NCI-H2227 (cell line): ENCODE measurements around the gene RASSF5.
"Not testable (repeated sequence)": the region's sequence is repeated elsewhere in the genome, so short reads cannot be mapped to it uniquely, and the experiment has no call there.

Source experiments
- DNase-seq: peaks from one replicate; lab custom pipeline; 2025; ENCODE audit not compliant: unreplicated experiment; lab: John Stamatoyannopoulos, UW

The RASSF5 gene

DNA sequence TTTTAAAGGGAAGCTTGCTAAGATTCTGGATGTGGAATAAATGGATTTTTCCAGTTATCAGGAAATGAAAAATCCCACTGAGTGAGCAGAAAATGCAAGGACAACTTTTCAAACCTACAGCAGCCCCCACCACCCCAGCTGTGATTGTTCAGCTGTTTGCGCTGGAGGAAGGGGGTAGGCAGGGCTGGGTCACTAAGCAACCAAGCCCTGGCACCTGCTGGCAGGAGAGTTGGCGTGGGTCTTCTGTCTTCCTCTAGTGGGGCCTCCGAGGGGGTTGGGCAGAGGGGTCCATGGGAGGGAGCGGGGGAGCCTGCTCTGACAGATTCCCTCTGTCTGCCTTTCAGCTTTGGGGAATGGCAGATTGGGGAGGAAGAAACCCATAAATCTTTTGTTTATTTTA lies 59.7 kb downstream of the RASSF5 start:
- DNase-seq, result no peak

DNA sequence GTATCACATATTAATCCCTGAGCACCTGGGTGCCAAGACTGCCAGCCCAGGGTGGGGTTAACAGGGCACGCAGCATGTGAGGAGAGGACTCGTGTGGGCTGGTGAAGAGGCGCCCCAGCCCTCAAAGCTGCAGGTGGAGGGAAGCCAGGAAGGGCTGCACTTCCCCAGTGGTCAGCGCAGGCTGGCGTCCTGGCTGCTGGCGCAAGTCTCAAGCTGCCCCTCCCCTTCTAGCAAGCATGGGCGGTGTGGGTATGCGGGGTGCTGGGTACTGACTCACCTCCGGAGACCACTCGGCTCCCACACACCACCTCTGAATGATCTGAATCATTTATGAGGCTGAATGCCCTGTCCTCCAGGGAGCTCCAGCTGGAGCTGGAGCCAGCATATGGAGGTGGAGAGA lies 60.9 kb downstream of the RASSF5 start:
- no peak for DNase-seq

DNA sequence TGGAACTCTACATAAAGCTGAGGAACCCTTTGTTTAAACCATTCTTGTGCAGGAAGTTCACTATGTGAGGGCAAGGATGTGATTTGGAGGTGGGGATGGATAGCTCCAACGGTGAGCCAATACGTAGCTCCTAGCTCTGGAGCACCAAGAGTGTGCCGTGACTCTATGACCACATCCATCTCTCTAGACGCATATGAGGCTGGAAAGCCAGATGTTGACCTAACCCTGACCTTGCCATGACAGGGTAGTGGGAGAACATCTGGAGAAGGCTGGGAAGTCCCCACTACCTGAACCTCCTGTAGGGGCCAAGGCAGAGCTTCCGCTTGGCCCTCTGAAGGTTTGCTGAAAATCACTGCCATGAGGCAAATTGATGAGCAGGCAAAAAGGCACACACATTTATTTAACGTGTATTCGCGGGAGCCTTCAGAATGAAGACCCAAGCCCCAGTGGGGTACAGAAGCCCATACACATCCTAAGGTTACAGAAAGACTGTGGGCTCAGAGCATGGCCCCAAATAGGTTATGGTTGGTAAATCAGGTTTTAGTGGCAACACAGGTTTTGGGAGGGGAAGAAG lies 61.5 kb downstream of the RASSF5 start:
- no peak for DNase-seq

DNA sequence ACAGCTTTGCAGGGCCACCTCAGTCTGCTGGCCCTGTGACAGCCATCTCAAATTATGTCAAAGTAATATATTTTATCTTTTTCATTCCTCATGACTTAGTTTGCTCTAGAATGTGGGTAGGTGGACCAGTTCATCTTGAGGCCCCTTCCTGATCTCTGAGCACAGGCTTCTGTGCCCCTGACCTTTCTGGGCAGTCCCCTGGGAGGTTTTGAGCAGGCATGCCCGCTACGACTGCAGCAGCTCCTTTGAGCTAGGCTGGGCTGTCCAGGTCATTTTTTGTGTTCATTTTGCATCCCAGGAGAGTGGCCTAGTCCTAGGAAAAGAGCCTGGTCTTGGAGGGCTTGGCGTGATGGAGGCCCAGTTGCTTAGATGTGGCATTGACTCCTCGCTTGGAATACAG lies 62.2 kb downstream of the RASSF5 start:
- DNase-seq, result no peak

DNA sequence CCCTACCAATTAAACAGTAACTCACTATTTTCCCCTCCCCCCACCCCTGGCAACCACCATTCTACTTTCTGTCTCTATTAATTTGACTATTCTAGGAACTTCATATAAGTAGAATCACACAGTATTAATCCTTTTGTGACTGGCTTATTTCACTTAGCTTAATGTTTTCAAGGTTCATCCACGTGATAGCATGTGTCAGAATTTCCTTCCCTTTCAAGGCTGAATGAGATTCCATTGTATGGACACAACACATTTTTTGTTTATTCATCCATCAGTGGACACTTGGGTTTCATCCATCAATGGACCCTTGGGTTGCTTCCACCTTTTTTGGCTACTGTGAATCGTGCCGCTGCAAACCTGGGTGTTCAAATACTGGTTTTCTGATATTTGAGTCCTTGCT lies 63.2 kb downstream of the RASSF5 start:
- no peak for DNase-seq

DNA sequence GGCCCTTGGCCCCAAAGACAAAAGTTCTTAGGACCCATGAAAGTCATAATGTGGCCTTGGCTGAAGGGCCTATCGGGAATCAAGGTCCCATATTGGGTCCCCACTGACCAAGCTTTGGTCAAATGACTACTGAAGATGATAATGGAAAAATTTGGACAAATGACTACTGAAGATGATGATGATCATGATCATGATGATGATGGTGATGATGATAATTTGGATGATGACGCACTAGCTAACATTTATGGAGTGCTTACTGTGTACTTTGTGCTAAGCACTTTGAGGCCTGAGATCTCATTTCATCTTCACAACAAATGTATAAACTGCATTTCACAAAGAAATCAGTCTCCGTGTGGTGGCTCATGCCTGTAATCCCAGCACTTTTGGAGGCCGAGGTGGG lies 65.5 kb downstream of the RASSF5 start:
- DNase-seq, result no peak

DNA sequence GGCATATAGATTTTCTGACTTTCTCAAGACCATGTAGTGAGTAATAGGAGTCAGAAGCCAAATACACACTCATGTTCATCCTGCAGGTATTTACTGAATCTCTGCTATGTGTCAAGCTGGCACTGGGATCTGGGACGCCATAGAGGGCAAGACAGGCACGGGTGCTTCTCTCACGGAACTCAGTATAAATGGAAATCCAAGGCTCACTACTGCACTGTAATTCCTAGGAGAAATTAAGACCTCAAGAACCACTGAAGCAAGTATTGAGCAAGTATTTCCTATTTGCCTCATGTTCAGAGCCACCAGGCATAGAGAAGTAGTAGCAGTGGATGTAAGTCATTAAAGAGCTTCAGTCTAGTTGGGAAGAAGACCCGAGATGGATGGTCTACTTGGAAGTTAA lies 66.0 kb downstream of the RASSF5 start:
- DNase-seq, result no peak

DNA sequence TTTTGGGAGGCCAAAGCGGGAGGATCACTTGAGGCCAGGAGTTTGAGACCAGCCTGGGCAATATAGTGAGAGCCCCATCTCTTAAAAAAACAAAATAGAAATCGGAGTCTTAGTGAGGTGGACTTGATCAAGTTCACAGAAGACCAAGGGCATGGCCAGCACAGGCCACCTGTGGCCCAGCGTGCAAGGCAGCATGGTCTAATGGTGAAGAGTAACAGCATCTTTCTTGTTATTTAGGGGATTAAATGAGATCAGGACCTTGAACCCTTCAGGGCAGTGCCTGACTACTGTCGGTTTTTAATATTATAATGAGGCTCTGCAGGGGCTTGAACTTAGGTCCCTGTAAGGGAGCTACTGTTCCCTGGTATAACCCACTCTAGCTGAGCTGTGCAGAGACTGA lies 66.4 kb downstream of the RASSF5 start:
- no peak for DNase-seq

DNA sequence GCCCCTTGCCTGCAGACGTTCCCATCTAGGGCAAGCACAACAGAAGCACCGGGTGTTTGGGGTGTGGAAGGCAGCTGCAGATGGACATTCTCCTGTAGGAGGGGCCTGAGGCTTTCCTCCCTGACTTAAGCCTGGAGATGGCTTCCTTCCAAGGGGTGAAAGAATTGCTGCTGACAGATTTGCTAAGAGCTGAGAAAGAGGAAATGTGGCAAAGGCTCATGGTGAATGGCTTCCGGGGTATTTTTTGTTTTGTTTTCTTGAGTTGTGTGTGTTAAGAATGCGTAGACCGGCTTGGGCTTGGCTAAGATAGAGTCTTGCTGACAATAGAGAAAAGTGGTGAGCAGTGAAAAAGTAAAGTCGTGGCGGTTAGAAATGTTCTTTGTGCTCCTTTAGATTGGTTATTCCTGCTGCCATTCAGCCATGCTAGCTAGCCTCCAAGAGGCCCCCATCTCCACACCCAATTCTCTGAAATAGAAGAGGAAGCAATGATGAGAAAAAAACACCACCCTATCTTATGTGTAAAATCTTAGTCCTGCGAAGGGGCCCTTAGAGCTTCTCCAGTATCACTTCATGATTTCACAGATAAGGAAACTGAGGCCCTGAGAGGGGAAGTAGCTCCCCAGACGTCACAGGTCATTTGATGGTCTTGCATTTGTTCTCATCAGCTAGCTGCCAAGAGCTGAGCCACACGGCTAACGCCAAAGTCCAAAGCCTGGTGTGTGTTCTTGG lies 68.0 kb downstream of the RASSF5 start:
- DNase-seq, result no peak

DNA sequence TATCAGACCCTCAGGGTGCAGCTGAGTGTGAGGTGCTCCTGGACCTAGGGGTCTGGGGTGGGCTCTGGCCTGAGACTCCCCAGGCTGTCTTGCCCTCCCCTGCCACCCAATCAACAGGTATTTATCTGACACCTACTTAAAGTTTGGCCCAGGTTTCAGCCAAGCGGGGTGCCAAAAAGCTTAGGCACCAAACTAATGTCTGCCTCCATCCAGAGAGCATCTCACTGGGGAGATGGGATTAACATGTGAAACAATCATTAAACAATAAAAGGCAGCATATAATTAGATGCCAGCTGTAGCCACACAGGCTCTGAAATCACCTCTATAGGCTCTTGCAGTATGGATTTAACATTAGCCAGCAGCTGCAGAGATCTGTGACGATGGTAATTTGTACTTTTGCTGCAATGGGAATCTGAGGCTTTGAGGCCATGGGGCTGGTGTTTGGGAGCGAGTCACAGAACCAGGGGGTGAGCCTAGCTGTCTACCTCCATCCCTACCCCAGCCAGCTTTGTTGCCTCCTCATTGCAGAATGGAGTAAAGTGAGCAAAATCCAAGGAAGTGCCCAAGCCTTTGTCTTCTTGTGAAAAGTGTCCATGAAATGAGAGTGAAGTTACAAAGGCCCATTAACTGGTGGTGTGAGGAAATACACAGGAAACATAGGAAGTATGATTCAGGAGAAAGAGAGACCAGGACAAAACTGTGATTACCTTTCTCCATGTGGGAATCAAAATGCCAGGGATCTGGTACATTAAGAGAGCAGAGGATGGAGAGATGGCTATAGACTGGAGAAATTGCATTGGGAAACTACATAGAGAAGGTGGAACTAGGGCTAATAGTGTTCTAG lies 68.8 kb downstream of the RASSF5 start:
- DNase-seq, result peak; percentile 21

DNA sequence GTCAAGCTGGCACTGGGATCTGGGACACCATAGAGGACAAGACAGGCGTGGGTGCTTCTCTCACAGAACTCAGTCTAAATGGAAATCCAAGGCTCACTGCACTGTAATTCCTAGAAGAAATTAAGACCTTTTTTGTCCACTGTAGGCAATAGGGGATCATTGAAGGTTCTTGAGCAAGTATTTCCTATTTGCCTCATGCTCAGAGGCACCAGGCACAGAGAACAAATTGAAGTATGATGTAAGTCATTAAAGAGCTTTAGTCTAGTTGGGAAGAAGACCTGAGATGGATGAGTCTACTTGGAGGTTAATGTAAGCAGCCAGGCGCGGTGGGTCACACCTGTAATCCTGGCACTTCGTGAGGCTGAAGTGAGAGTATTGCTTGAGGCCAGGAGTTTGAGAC lies 70.3 kb downstream of the RASSF5 start:
- DNase-seq, result no peak

DNA sequence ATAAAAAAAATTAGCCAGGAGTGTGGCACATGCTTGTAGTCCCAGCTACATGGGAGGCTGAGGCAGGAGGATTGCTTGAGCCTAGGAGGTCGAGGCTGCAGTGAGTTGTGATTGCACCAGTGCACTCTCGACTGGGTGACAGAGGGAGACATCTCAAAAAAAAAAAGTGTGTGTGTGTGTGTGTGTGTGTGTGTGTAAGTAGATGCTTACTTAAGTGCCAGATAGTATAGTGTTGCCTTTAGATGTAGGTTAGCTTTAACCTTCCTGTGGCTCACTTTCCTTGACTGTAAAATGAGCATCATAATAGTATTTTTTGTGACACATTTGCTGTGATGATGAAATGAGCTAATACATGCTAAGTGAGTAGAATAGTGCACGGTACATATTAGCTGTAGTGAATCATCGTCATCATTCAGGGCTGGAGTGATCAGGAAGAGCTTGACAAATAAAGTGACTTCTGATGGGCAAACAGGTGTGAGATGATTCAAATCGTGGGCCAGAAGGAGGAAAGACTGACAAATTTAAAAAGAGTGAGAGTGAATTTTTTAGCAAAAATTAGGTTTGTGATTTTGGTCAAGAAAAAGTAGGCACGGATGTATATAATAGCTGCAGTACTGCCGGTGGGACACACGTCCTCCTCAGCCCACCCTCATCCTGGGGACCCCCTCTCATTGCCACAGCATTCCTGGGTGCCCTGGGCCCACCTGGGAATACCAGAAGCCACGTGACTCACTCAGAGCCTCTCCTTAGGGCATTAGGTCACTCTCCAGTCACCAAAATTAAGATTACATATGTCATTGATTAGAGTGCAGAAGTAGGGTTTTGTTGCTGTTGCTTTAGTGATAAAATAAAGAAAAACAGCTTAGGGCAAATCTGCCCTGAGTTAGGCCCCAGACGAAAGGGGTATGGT lies 71.0 kb downstream of the RASSF5 start:
- DNase-seq, result no peak

DNA sequence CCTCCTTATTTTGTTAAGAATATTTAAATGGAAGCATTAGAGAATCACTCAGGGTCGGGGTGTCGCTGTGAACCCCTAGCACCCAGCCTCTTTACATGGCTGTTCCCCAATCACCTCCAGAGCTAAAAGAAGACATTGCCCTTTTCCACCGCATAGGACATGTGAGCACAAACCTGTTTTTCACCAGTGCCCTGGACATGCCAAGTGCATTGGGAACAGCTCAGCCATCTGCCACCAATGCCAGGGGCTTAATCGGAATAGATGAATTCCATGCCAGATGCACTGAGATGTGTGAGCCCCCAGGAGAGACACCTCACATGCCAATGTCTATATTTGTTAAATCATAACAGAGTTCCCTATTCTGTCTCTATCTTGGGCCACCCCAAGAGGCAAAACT lies 71.6 kb downstream of the RASSF5 start:
- DNase-seq, result no peak

DNA sequence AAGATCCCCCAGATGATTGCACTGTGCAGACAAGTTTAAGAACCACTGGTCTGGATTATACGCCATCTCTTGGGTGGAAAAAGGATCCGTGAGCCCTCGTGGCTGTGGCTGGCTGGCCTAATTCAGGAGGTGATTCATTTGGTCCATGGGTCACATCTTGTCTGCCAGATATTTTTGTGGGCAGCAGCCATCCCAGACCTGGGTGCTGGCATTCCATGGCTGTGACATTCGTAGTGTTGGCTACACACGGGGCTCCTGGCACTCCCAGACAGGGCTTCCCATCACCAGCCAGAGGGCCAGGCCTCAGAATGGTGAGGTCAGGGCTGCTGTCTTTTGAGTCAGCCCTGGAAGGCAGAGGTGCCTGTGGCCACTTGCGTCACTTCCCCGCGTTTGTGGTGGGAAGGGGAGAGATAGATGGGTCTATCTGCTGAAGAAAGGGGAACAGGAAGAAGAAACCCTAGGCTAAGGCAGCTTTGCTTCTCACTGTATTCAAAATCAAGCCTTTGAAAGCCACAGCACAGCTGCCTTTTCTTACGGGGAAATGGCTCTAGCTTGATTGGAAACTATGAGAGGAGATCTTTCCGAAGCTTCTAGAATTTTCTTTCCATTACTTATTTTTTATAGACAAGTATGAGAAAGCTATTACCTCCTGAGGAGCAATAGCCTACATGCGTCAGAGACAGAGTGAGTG lies 72.6 kb downstream of the RASSF5 start:
- DNase-seq, result no peak

DNA sequence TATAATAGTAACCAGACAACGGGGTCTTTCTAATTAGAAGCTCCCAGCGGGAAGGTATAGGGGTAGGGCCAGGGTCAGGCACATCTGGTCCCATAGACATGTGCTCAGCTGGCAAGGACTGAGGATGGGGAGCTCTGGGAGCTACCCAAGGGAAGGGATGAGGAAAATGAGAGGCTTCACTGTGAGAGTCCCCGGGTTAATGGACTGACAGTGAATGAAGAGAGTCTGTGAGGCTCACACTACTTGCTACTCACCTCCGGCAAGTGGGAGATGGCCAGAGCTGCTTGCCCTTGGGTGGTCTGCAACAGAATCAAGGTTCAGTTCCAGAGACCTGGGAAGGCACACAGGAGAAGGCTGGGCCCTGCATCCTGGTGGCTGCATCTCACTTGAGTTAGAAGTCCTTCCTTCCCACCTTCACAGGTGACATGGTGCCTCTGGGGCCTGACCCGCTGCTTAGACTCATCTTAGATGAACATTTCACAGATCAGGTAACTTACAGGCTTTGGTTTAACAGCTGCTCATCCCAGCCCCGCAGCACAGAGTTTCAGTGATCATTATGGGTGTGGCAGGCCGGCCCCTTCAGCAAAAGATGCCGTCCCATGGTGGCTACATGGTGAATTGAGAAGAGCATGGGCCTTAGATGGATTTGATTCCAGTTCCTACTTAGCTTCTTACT lies 73.2 kb downstream of the RASSF5 start:
- no peak for DNase-seq

DNA sequence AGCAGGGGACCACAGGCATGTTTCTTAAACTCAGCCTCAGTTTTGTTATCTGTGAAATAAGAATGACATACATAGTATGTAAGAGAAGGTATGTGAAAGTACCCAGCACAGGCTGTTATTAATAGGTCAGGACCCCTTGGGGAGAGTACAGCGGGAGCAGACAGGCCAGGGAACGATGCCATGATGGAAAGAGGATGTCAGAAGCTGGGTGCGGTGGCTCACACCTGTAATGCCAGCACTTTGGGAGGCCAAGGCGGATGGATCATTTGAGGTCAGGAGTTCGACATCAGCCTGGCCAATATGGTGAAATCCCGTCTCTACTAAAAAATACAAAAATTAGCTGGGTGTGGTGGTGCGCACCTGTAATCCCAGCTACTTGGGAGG lies 73.8 kb downstream of the RASSF5 start:
- DNase-seq, result not testable (repeated sequence)

DNA sequence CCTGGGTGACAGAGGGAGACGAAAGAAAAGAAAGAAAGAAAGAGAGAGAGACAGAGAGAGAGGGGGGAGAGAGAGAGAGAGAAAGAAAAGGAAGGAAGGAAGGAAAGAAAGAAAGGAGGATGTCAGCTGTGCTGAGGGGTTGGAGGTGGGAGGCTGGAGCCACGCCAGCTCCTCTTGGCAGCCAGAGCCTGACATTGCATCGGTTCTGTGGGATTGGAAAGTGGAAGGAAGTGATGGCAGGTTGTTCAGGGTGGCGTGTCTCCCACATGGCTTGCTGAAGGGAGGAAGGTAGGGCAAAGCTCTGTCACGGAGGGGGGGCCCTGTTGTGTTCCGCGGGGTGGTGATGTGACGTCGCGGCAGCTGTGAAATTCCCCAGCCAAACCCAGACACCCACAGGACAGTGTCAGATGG lies 74.2 kb downstream of the RASSF5 start:
- no peak for DNase-seq

DNA sequence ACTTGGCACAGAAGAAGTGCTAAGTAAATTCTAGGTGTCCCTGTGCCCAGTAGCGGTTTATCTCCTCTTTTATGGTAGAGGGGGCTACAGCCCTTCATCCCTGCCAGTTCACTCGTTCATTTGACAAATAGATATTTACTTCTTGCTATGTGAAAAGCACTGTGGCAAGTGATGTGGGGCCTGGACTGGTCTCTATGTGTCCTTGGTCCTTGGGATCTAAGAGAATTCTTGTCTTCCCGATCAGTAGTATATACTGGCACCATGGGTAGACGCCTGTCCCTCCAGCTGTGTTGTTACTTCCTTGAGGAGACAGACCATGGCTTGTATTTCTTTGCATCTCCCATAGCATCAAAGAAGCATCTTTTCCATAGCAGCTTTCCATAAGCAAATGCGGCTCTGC lies 75.2 kb downstream of the RASSF5 start:
- no peak for DNase-seq

DNA sequence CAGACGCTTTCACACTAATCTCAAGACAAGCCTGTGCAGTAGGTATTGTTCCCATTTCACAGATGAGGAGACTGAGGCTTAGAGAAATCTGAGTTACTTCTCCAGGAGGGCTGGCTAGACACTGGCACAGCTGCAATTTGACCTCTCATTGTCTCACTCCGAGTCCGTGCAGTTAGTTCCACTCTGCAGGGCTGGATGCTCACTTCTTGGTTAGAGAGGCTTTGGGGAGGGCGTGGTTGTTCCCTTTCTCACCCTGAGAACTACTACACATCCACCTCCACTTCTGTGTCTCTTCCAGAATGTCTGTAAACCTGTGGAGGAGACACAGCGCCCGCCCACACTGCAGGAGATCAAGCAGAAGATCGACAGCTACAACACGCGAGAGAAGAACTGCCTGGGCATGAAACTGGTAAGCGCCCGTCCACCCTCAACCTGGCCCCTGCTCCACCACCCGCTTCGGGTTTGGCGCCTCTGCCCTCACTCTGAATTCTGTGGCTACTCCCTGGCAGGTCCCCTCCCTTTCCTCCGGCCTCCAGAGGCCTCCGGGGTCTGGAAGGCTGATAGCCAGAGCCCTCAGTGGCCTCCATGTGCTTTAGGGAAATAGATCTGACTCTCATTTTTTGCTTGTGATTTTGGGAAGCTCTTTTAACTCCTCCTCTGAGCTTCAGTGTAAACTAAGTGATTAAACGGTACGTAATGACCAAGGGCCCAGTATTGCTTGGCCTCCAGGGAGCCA lies 75.8 kb downstream of the RASSF5 start:
- DNase-seq, result no peak
